ENCODE data around the gene NECAP2.

GRCh38 chr1:16491056-16491675 is 50.6 kb downstream of the NECAP2 start:
- no peak for TF ChIP-seq POLR2AphosphoS5 (IDR thresholded peaks at IDR 0.05; ENCODE audit: low read depth, low read length)
- no peak for TF ChIP-seq REST (IDR thresholded peaks at IDR 0.05; ENCODE audit: insufficient read depth in 1 of 2, low read depth in 2 of 2, low read length in 2 of 2)
- TF ChIP-seq SIN3A (IDR thresholded peaks at IDR 0.05; ENCODE audit: borderline replicate concordance, insufficient read depth, low read length): no peak
